Neuronal stem cell (in vitro differentiated cells): ENCODE data around the gene COL12A1. TPM values are rescaled to one million over a fixed set of nuclear protein-coding genes. Genes with fewer than 3 reads are reported as not detected.

Experiments
- DNase-seq: peaks from one replicate; pipeline ENCODE4 v3.0.0-alpha.2; 2013; ENCODE audit warnings: low spot score
- H2AFZ ChIP-seq: one replicate; pipeline ENCODE4 v1.6.1; 2013; ENCODE audit warnings: mild to moderate bottlenecking, low read length, inconsistent platforms
- H2AK5ac ChIP-seq: 2 replicates; pipeline ENCODE4 v1.6.1; 2013; ENCODE audit warnings: low read depth, mild to moderate bottlenecking, inconsistent platforms, low read length, moderate library complexity, mixed read lengths
- H2BK120ac ChIP-seq: 2 replicates; pipeline ENCODE4 v1.6.1; 2013; ENCODE audit warnings: low read depth, mild to moderate bottlenecking, inconsistent platforms, low read length, moderate library complexity, mixed read lengths
- H2BK12ac ChIP-seq: one replicate; pipeline ENCODE4 v1.6.1; 2013; ENCODE audit warnings: low read length, inconsistent platforms
- H2BK15ac ChIP-seq: 2 replicates; pipeline ENCODE4 v1.6.1; 2013; ENCODE audit warnings: mild to moderate bottlenecking, low read length, inconsistent platforms, mixed read lengths
- H2BK5ac ChIP-seq: one replicate; pipeline ENCODE4 v1.6.1; 2013; ENCODE audit warnings: inconsistent platforms, mild to moderate bottlenecking, low read length, moderate library complexity
- H3K14ac ChIP-seq: one replicate; pipeline ENCODE4 v1.6.1; 2013; ENCODE audit warnings: low read length, inconsistent platforms
- H3K18ac ChIP-seq: 2 replicates; pipeline ENCODE4 v1.6.1; 2013; ENCODE audit warnings: low read length, inconsistent platforms
- H3K23ac ChIP-seq: 2 replicates; pipeline ENCODE4 v1.6.1; 2013; ENCODE audit warnings: low read depth, mild to moderate bottlenecking, mixed read lengths, low read length, inconsistent platforms; ENCODE audit not compliant: poor library complexity
- H3K27ac ChIP-seq: replicated peaks from 3 replicates; pipeline ENCODE4 v1.5.1; 2013; ENCODE audit warnings: low read length, inconsistent platforms
- H3K27me3 ChIP-seq, 3 experiments: 2 replicates each; pipeline ENCODE4 v1.6.1; 2013; ENCODE audit warnings: low read length in 3 of 3, mild to moderate bottlenecking in 2 of 3, inconsistent platforms in 1 of 3, low read depth in 1 of 3, mixed read lengths in 1 of 3, moderate library complexity in 1 of 3; ENCODE audit not compliant: control insufficient read depth in 3 of 3, insufficient read depth in 3 of 3
- H3K36me3 ChIP-seq, 2 donors: replicated peaks in 1 of 2; 2 replicates each; pipeline ENCODE4 v1.6.1; 2013; ENCODE audit warnings: low read length in 2 of 2; ENCODE audit not compliant: control insufficient read depth in 2 of 2, insufficient read depth in 2 of 2
- H3K4ac ChIP-seq: 2 replicates; pipeline ENCODE4 v1.6.1; 2013; ENCODE audit warnings: inconsistent platforms, mild to moderate bottlenecking, low read length, moderate library complexity
- H3K4me1 ChIP-seq, 2 donors: 1 replicate in 1 of 2; 2 replicates in 1 of 2; pipeline ENCODE4 v1.6.1; 2013; ENCODE audit warnings: low read length in 2 of 2, low read depth in 1 of 2; ENCODE audit not compliant: control insufficient read depth in 2 of 2, insufficient read depth in 1 of 2
- H3K4me2 ChIP-seq: one replicate; pipeline ENCODE4 v1.6.1; 2013; ENCODE audit warnings: mild to moderate bottlenecking, low read length, inconsistent platforms; ENCODE audit not compliant: insufficient read depth, poor library complexity, severe bottlenecking
- H3K4me3 ChIP-seq, 2 donors: 2 replicates each; pipeline ENCODE4 v1.5.1; 2013; ENCODE audit warnings: low read length in 2 of 2, mild to moderate bottlenecking in 2 of 2, inconsistent platforms in 1 of 2, moderate library complexity in 1 of 2
- H3K79me1 ChIP-seq: one replicate; pipeline ENCODE4 v1.6.1; 2013; ENCODE audit warnings: low read depth, mild to moderate bottlenecking, inconsistent platforms, low read length, moderate library complexity
- H3K9ac ChIP-seq: one replicate; pipeline ENCODE4 v1.6.1; 2013; ENCODE audit warnings: mild to moderate bottlenecking, low read depth, low read length, inconsistent platforms; ENCODE audit not compliant: poor library complexity
- H3K9me3 ChIP-seq, 2 donors: replicated peaks in 1 of 2; 2 replicates each; pipeline versions ENCODE3 to v1.6.1; 2013; ENCODE audit warnings: low read length in 2 of 2, mild to moderate bottlenecking in 2 of 2, inconsistent platforms in 1 of 2, low read depth in 1 of 2, mixed read lengths in 1 of 2, moderate library complexity in 1 of 2; ENCODE audit not compliant: control insufficient read depth in 2 of 2, insufficient read depth in 1 of 2
- H4K8ac ChIP-seq: one replicate; pipeline ENCODE4 v1.6.1; 2013; ENCODE audit warnings: low read depth, mild to moderate bottlenecking, inconsistent platforms, low read length, moderate library complexity
- H4K91ac ChIP-seq: one replicate; pipeline ENCODE4 v1.6.1; 2013; ENCODE audit warnings: low read length, low read depth, mild to moderate bottlenecking, inconsistent platforms; ENCODE audit not compliant: poor library complexity
- WGBS, 2 donors: extraction: QIAGEN DNeasy Blood & Tissue Kit; methylation state at CpG; one replicate each; pipeline ENCODE4 v1.1.7; 2013; ENCODE audit warnings: missing lambda C conversion rate in 2 of 2, mixed read lengths in 1 of 2; ENCODE audit not compliant: insufficient read length in 2 of 2, insufficient replicate concordance in 1 of 2; ENCODE audit errors: extremely low coverage in 2 of 2; 5-methylcytosine and 5-hydroxymethylcytosine counted together
- polyA plus RNA-seq, 2 experiments: library from polyadenylated mRNA; stranded (reverse); fragments of 200-250 nt; gene quantifications; one replicate each; pipeline ENCODE4 v1.2.3, GENCODE V29; 2013

The COL12A1 gene
- 1.2 TPM for polyA plus RNA-seq (2013, experiment 1 of 2)
- polyA plus RNA-seq (2013, experiment 2 of 2), result 0.98 TPM

GRCh38 chr6:75205776-75206575, at the start of gene COL12A1:
TSS of gene COL12A1 (minus strand) at chr6:75206053. CDS start at chr6:75202792, 3,261 bp downstream.
- Histone ChIP-seq H3K18ac (peak within 1 kb of the TSS; percentile 89), H3K4me2 (peak within 1 kb of the TSS; percentile 96), H3K4me1 (peaks cover 5 to 25% of the 10 kb centered on the region in 2 donors), H3K27me3 (peaks cover 26 to 98% (median 71%) of the 10 kb centered on the region in 3 experiments), H4K8ac (no peak within 1 kb of the TSS), H3K4me3 (peak within 1 kb of the TSS in 1 of 2 donors; percentile 77), H3K4ac (no peak within 1 kb of the TSS), H3K9me3 (no peaks in the 10 kb centered on the region), H4K91ac (no peak within 1 kb of the TSS), H2BK120ac (no peak within 1 kb of the TSS), H3K79me1 (no peaks in the 10 kb centered on the region), H2BK5ac (no peak within 1 kb of the TSS), H3K14ac (no peak within 1 kb of the TSS), H2AFZ (peak within 1 kb of the TSS; percentile 87), H3K27ac (no peak within 1 kb of the TSS), H3K23ac (peak within 1 kb of the TSS; percentile 81), H2BK15ac (peak within 1 kb of the TSS; percentile 34), H2AK5ac (no peak within 1 kb of the TSS), H3K9ac (peak within 1 kb of the TSS; percentile 61), H2BK12ac (no peak within 1 kb of the TSS), H3K36me3 (no peaks in the 10 kb centered on the region)
- WGBS, 2 donors, result no CpG with 5 or more reads among the region's 64 CpGs
- DNase-seq, result peak; percentile 70

- H3K14ac ChIP-seq, result no peak overlapping the region
- H4K8ac ChIP-seq, result no peak overlapping the region
- no peaks in the 10 kb centered on the region for H3K4me1 ChIP-seq
- H4K91ac ChIP-seq, result no peak overlapping the region
- H3K79me1 ChIP-seq, result no peaks in the 10 kb centered on the region
- no peak for DNase-seq
- no peak overlapping the region for H2BK15ac ChIP-seq
- peaks cover 0 to 31% of the 10 kb centered on the region in 2 donors for H3K36me3 ChIP-seq
- H2AK5ac ChIP-seq, result no peak overlapping the region
- H2BK12ac ChIP-seq, result no peak overlapping the region
- H2BK120ac ChIP-seq, result no peak overlapping the region
- H3K9me3 ChIP-seq, result no peaks in the 10 kb centered on the region
- no peak overlapping the region for H3K9ac ChIP-seq
- no peak overlapping the region for H2BK5ac ChIP-seq
- no peak overlapping the region for H3K27ac ChIP-seq
- no peak overlapping the region for H3K4me3 ChIP-seq
- no peaks in the 10 kb centered on the region for H3K27me3 ChIP-seq
- no peak overlapping the region for H3K23ac ChIP-seq
- no CpG with 5 or more reads among the region's 2 CpGs for WGBS, 2 donors
- no peak overlapping the region for H3K18ac ChIP-seq
- H3K4ac ChIP-seq, result no peak overlapping the region
- no peak overlapping the region for H3K4me2 ChIP-seq
- H2AFZ ChIP-seq, result no peak overlapping the region
These were observed 44.7 kb upstream of the COL12A1 start for GRCh38 chr6:75250552-75250951.

DNA sequence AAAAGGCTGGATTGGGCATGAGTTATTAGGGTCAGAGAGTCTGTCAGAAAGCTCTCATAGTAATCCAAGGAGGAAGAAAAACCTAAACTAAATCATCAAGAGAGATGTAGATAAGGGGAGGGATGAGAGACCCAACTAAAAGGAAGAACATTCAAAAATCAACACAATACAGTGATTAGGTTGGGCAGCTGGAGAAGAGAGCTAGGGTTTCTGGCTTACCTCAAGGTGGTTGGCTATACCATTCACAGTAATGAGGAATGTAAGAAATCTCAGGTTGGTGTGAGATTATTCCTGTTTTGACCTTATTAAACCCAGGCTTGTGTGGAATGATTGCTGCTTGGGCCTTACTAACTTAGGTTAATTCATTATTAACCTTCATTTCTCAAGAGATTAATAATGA, 44.0 kb upstream of the COL12A1 start:
- Histone ChIP-seq H4K8ac (no peak overlapping the region), H3K18ac (no peak overlapping the region), H4K91ac (no peak overlapping the region), H2BK5ac (no peak overlapping the region), H3K27ac (no peak overlapping the region), H3K14ac (no peak overlapping the region), H3K4ac (no peak overlapping the region), H3K4me3 (no peak overlapping the region), H2AFZ (no peak overlapping the region), H2BK15ac (no peak overlapping the region), H3K23ac (no peak overlapping the region), H2AK5ac (no peak overlapping the region), H3K4me2 (no peak overlapping the region), H2BK12ac (no peak overlapping the region), H3K27me3 (no peaks in the 10 kb centered on the region), H3K4me1 (no peaks in the 10 kb centered on the region), H3K9me3 (no peaks in the 10 kb centered on the region), H3K79me1 (no peaks in the 10 kb centered on the region), H3K9ac (no peak overlapping the region), H2BK120ac (no peak overlapping the region), H3K36me3 (peaks cover 0 to 24% of the 10 kb centered on the region in 2 donors)
- DNase-seq, result no peak

DNA sequence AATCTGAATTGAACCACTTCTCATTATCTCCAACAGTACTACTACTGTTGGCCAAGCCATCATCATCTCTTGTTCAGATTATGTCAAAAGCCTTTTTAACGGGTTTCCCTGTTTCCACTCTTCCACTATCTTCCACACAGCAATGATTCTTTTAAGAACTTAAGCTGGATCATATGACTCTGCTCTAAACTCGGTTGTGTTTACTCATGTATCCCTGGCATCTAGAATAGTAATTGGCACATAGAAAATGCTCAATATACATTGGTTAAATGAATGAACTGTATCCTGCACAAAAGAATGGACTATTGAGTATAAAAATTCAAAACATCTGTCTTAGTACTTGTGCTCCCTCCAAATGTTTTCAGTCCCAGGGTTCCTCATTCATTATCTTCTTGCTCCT, 40.5 kb upstream of the COL12A1 start:
- no peaks in the 10 kb centered on the region for H3K9me3 ChIP-seq
- no peak overlapping the region for H3K9ac ChIP-seq
- H2BK5ac ChIP-seq, result no peak overlapping the region
- no peaks in the 10 kb centered on the region for H3K79me1 ChIP-seq
- no peak overlapping the region for H4K8ac ChIP-seq
- H4K91ac ChIP-seq, result no peak overlapping the region
- peaks cover 0 to 3% of the 10 kb centered on the region in 2 donors for H3K36me3 ChIP-seq
- no peak overlapping the region for H2BK15ac ChIP-seq
- H3K18ac ChIP-seq, result no peak overlapping the region
- H2BK12ac ChIP-seq, result no peak overlapping the region
- H2BK120ac ChIP-seq, result no peak overlapping the region
- no CpG with 5 or more reads among the region's 2 CpGs for WGBS, 2 donors
- H3K23ac ChIP-seq, result no peak overlapping the region
- no peak for DNase-seq
- no peak overlapping the region for H3K27ac ChIP-seq
- H3K4me3 ChIP-seq, result no peak overlapping the region
- H3K27me3 ChIP-seq, result no peaks in the 10 kb centered on the region
- H3K14ac ChIP-seq, result no peak overlapping the region
- H2AK5ac ChIP-seq, result no peak overlapping the region
- H2AFZ ChIP-seq, result no peak overlapping the region
- H3K4me1 ChIP-seq, result peaks cover 0 to 2% of the 10 kb centered on the region in 2 donors
- H3K4me2 ChIP-seq, result no peak overlapping the region
- H3K4ac ChIP-seq, result no peak overlapping the region
